Stimulated activated CD8-positive, alpha-beta memory T cell treated with anti-CD3 and anti-CD28 coated beads, Interleukin-15, amount 100 ng/mL, for 24 hours (primary cell): ENCODE data around the gene RALGPS1.
"Not testable (repeated sequence)": the region's sequence is repeated elsewhere in the genome, so short reads cannot be mapped to it uniquely, and the experiment has no call there.

Experiments
- DNase-seq: peaks from one replicate; pipeline ENCODE4 v3.0.0-alpha.2; 2020; ENCODE audit warnings: low read depth

Gene RALGPS1

GRCh38 chr9:127158786-127159324, 244.3 kb downstream of the RALGPS1 start:
- no peak for DNase-seq

DNA sequence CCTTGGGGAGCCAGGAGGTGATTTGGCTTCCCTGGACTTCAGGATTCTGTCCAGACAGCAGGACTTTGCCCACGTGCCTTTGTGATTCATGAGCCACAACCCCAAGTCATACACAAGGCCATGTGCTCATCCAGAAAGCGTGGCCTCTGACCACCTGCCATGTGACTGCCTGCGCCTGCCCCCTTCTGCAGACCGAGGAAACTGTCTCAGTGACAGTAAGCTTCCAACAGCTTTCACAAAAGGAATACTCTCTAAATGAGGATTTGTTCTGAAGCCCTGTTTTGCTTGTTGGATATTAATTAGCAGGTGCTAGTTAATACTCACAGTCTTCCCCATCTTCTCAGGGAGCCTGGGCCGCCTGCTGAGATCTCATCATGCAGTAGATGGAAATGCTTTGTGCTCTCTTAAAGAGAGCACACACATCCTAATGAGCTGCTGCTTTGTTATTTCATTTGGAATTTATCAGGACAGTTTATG, 244.8 kb downstream of the RALGPS1 start:
- no peak for DNase-seq

GRCh38 chr9:127159949-127160610, 245.5 kb downstream of the RALGPS1 start:
- DNase-seq: no peak

DNA sequence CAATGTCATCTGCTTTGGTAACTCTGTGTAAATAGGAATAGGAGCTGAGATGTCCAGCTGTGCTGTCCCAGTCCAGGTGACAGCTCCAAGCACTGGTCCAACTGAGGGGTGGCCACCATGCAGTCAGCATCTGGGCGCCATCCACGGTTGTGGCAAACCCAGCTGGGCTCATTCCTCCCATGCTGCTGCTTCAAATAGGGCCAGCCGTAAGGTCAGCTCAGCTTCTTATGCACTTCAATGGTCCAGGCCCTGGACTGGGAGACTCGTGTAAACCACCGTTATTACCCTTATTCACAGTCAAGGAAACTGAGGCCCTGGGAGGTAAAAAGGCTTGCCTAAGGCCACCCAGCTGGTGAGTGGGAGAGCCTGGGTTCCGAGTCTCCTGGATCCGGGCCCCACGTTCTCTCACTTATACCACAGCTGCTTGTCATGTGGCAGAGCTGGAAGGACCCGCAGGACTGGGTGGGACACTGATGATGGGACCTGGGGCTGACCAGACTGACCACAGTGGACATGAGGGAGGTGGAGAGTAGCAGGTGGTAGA, 246.6 kb downstream of the RALGPS1 start:
- no peak for DNase-seq

- no peak for DNase-seq
Observed at GRCh38 chr9:127162046-127162863, 247.7 kb downstream of the RALGPS1 start.

DNA sequence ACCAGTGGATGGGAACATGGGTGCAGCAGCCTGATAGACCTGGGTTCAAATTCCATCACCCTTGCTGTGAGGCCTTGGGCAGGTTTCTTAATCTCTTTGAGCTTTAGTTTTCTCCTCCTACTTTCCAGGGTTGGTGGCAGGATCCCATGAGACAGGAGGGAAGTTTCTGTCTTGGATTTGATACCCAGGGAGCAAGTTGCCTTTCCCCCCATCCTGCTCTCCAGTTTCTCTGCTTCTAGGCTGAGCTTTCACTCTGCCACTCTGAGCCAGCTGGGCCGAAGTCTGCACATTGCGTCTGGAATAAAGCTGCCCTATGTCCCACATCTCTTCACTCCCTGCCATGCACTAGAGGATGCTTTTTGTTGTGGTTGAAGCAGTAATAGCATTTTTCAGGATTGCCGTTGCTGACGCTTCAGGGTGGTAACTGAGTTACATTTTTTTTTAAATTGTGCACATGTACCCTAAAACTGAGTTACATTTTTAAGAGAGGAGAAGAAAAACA, 248.3 kb downstream of the RALGPS1 start:
- DNase-seq: no peak

DNA sequence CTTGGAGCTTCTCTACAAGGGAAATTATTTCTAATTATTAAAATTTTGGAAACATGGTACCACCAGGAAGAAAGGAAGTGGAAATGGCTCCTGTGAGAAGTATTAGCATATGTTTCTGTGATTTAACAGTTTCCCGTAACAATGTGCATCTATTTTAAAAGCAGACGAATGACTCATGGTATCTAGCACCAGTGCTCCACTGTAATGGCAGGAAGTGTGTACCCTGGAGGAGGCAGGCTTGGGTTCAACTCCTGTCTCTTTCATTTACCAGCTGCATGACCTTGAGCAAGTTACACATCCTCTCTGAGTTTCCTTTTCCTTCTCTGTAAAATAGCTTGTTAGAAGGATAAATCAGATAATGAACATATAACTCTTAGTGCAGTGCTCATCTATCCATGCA, 248.8 kb downstream of the RALGPS1 start:
- DNase-seq: no peak

GRCh38 chr9:127165116-127165515, 250.5 kb downstream of the RALGPS1 start:
- no peak for DNase-seq

- no peak for DNase-seq
Observed at GRCh38 chr9:127166111-127166510, 251.5 kb downstream of the RALGPS1 start.

DNA sequence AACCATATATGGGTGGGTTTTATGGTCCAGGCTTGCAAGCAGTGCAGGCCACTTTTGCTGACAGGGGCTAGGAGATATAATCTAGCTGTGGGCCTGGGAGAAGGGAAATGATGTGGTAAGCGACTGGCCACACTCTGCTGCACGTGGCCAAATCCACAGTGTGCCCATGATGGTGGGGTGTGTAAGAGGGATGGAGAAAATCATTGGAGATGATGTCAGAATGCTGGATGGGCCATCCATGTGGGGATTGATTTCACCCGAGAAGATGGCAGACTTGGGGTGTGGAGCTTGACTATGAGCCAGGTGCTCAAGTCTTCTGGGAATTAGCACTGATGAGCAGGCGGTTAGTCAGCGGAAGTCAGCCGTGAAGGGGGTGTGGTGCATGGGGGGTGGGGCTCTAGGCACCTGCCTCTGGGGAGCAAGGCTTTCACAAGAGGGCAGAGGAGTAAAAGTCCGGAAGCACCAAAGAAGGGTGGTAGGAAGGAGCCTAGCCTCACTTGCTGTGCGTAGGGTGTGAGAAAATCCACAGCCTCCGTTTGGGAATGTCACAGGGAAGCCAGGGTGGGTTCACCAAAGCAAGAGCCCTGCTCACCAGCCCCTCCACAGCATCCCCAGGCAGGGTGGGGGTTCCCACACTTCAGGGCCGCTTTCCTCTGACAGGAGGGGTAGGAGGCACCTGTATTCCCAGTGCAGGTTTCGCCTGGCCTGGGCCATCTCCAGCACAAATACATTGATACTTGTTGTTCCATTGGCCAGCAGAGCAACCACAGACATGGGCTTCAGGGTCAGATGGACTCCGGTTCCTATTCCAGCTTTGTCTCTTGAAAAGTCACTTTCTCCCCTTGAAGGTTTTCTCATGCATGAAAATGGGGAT, 252.3 kb downstream of the RALGPS1 start:
- no peak for DNase-seq

DNA sequence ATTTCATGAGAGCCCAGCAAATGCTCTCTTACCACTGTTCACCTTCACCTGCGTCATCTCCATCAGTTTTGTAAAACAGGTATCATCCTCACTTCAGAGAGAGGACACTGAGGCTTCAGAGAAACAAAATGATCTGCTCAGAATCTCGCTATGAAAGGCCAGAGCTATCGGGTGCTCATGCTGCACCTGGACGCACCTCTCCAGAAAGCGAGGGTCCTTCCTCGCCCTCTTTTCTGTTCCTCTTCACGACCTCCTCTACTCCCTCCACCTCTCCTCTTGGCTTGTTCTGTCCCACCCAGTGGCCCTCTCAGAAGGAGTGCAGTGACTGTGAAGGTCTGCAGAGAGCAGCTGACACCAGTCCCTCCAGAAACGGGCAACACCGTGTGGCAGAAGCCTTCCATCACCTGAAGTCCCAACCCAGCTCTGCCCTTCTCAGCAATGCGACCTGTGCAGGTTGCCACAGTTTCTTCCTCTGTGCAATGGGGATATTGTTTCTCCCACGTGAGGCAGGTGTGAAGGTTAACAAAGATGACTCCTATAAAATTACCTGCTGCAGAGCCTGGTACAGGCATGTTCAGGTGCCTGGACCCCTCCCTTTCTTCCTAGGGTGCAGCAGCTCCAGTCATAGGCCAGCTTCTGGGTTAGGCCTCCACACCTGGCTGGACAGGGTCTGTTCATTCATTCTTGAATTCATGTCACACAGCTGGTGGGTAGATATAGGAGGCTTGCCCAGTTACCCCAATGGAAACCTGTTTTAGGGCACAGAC, 253.2 kb downstream of the RALGPS1 start:
- DNase-seq: no peak

DNA sequence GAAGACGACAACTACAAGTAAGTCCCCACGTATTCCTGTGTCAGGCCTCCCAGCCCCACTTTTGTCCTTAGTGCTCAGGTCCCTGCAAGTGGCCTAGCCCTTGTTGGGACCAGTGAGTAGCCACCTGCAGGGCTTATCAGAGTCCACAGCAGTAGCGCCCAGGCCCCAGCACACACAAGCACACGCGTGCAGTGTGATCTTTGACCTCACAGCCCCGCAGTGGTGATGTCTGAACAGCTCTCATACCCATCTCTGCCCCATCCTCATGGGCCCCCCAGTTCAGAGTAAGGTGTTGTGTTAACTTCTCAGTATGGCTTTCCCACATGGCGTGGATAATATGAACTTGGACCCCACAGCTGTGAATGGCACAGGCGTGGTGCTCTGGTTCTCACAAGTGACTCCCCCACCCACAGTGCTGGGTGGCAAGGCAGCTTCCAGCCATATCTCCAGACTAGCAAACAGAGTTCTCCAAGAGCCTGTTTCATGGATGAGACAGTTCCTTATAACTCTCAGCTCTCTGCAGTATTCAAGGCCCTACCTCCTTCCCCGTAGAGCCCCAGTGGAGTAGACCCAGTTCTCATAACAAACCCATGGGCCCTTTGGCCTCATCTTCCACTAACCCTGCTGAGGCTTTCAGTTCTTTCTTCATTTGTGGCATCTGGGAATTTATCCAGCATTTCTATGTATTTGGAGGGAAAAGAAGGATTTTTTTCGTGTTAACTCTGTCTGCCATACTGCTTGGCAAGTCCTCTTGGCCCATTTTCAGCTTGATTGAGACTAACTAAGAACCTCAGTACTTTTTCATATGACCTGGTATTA, 254.4 kb downstream of the RALGPS1 start:
- no peak for DNase-seq

DNA sequence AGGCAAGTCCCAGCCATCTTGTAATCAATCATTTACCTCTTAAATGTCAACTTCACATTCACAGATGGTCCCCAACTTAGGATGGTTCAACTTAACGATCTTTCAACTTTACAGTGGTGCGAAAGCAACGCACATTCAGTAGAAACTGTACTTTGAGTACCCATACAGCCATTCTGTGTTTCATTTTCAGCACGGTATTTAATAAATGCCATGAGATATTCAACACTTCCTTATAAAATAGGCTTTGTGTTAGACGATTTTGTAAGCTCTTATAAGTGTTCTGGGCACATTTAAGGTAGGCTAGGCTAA, 254.9 kb downstream of the RALGPS1 start:
- DNase-seq: no peak

DNA sequence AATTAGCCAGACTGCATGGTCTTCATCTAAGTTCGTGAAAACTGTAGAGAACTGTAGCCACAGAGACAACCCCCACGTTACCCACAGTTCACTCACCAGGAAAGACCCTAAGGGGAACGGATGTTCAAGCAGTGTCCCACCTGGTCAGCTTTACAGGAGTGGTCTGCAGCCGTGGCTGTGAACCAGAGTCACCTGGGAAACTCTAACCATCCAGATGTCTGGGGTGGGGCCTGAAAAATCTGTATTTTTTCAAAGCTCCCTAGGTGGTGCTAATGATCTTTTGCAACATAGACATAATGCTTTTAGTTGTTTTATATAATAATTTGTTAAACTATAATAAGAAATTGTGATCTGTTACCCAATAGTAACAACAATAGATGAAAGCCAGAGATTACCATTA, 255.5 kb downstream of the RALGPS1 start:
- DNase-seq: no peak

GRCh38 chr9:127170652-127171051, 256.1 kb downstream of the RALGPS1 start:
- no peak for DNase-seq

DNA sequence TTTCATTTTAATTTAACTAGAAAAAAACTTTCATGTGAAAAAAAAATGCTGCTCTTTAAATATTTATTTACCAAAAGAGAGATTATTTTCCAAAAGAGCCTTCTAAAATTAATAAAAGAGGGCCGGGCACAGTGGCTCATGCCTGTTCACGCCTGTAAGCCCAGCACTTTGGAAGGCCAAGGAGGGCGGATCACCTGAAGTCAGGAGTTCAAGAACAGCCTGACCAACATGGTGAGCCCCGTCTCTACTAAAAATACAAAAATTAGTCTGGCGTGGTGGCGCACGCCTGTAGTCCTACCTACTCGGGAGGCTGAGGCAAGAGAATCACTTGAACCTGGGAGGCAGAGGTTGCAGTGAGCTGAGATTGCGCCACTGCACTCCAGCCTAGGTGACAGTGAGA, 256.8 kb downstream of the RALGPS1 start:
- DNase-seq: not testable (repeated sequence)

GRCh38 chr9:127172066-127172707, 257.6 kb downstream of the RALGPS1 start:
- no peak for DNase-seq

- DNase-seq: no peak
Observed at GRCh38 chr9:127173063-127173462, 258.5 kb downstream of the RALGPS1 start.

DNA sequence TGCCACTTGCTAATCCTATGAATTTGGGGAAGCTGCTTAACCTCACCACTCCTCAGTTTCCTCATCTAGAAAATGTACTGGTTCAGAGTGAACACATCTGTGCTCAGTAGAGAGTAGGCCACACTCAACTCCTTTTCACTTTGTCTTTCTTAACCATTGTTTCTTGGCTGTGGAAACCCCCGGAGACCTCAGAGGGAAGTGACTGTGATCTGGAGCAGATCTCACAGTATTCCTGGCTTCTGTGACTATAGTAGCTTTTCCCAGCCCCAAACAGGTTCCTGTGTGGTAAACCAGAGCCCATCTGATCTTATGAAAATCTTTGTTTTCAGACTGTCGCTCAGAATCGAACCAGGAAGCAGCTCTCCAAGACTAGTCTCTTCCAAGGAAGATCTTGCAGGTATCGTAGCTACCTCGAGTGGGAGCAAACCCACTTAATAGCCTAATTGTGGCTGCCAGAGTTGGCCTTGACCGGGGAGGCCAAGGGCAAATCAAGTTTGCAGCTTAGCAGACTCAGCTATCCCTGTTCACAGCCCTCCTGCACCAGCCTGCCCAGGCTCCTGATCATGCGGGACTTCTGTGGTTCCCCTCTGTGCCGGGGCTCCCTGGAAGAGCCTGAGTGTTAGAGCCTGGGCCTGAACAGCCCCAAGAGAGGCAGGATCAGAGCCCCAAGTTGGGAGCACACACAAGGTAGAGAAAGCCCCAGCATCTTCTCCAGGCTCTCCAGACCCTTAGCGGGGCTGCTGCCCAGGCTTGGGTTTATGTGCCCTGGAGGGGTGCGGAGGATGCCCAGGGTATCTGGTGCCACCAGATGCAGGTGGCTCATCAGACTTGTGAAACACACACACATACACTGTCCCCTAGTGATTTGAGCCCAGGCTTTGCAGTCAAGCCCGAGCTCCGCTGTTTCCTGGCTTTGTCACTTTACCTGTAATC, 260.1 kb downstream of the RALGPS1 start:
- DNase-seq: no peak
